GM12892 (cell line): ENCODE results near the gene TBC1D23.

ENCODE experiments used
- POLR2AphosphoS5 ChIP-seq: IDR thresholded peaks from 2 replicates; pipeline ENCODE4 v1.6.1; 2011; ENCODE audit warnings: low read depth, low read length, control low read depth
- TAF1 ChIP-seq: IDR thresholded peaks from 2 replicates; pipeline ENCODE4 v1.6.1; 2011; ENCODE audit warnings: low read depth, mild to moderate bottlenecking, control low read depth, low read length, borderline replicate concordance

- TF ChIP-seq TAF1 (no peak), POLR2AphosphoS5 (no peak)
These were observed 2.8 kb downstream of the TBC1D23 start for GRCh38 chr3:100263583-100263982.
